WTC11 (cell line): Measurements from ENCODE around the gene ZNF627. TPM values are rescaled to one million over a fixed set of nuclear protein-coding genes. Genes with fewer than 3 reads are reported as not detected.

Experiments used
- ATAC-seq: fragments of 200-7000 bp; cut with Tn5 transposase; 2 replicates; pipeline ENCODE4 v1.10.0; 2021; ENCODE audit warnings: mild to moderate bottlenecking, moderate library complexity
- CTCF ChIA-PET: fragments of 300-600 bp; sonication (Branson Sonifier 250); formaldehyde crosslinking; loops from one replicate; lab custom pipeline; 2021; ENCODE audit warnings: antibody characterized with exemption; lab: Charles Lee
- POLR2A ChIA-PET: fragments of 350-600 bp; sonication (Branson Sonifier 250); formaldehyde crosslinking; loops from one replicate; lab custom pipeline; 2021; ENCODE audit warnings: antibody characterized with exemption; lab: Charles Lee
- DNase-seq: peaks from one replicate; pipeline ENCODE4 v3.0.0; 2021; ENCODE audit warnings: low spot score
- H3K27ac Mint-ChIP-seq: 2 replicates; pipeline ENCODE4 v1.8.0; 2021; ENCODE audit warnings: mixed read lengths
- H3K27me3 Mint-ChIP-seq: 2 replicates; pipeline ENCODE4 v1.8.0; 2021; ENCODE audit warnings: low read depth, mild to moderate bottlenecking, moderate library complexity, mixed read lengths
- H3K36me3 Mint-ChIP-seq: 2 replicates; pipeline ENCODE4 v1.8.0; 2021; ENCODE audit warnings: mixed read lengths
- H3K4me1 Mint-ChIP-seq: 2 replicates; pipeline ENCODE4 v1.8.0; 2022; ENCODE audit warnings: mixed read lengths
- H3K4me3 Mint-ChIP-seq: 2 replicates; pipeline ENCODE4 v1.8.0; 2021; ENCODE audit warnings: mild to moderate bottlenecking, moderate library complexity, mixed read lengths
- H3K9me3 Mint-ChIP-seq: 2 replicates; pipeline ENCODE4 v1.8.0; 2021; ENCODE audit warnings: mixed read lengths
- AR ChIP-seq: fragments of 250-450 bp; sonication (Bioruptor Pico); IDR thresholded peaks from 2 replicates; pipeline ENCODE4 v1.9.0; 2021; ENCODE audit warnings: mild to moderate bottlenecking
- CBFB ChIP-seq: sonication (generic); formaldehyde crosslinking; IDR thresholded peaks from 2 replicates; pipeline ENCODE4 v1.8.1; 2022; ENCODE audit warnings: mild to moderate bottlenecking, low read depth, missing genetic modification reagents
- CREB1 ChIP-seq: sonication (generic); formaldehyde crosslinking; IDR thresholded peaks from 2 replicates; pipeline ENCODE4 v1.8.0; 2023; ENCODE audit warnings: mild to moderate bottlenecking, missing genetic modification reagents
- E2F1 ChIP-seq: sonication (generic); formaldehyde crosslinking; IDR thresholded peaks from 2 replicates; pipeline ENCODE4 v1.8.0; 2022; ENCODE audit warnings: mild to moderate bottlenecking, missing genetic modification reagents
- E2F5 ChIP-seq: sonication (generic); formaldehyde crosslinking; IDR thresholded peaks from 2 replicates; pipeline ENCODE4 v1.8.1; 2022; ENCODE audit warnings: mild to moderate bottlenecking, moderate library complexity, missing genetic modification reagents
- EMX1 ChIP-seq: fragments of 250-450 bp; sonication (Bioruptor Pico); IDR thresholded peaks from 2 replicates; pipeline ENCODE4 v1.8.0; 2021; ENCODE audit warnings: mild to moderate bottlenecking
- ESRRA ChIP-seq: sonication (generic); formaldehyde crosslinking; IDR thresholded peaks from 2 replicates; pipeline ENCODE4 v1.8.1; 2022; ENCODE audit warnings: mild to moderate bottlenecking, missing genetic modification reagents, borderline replicate concordance
- JUN ChIP-seq: sonication (generic); formaldehyde crosslinking; IDR thresholded peaks from 2 replicates; pipeline ENCODE4 v1.8.0; 2023; ENCODE audit warnings: mild to moderate bottlenecking, missing genetic modification reagents
- MYBL2 ChIP-seq: sonication (generic); formaldehyde crosslinking; IDR thresholded peaks from 2 replicates; pipeline ENCODE4 v1.8.1; 2023; ENCODE audit warnings: mild to moderate bottlenecking, moderate library complexity, missing genetic modification reagents
- NR1H2 ChIP-seq: sonication (generic); formaldehyde crosslinking; IDR thresholded peaks from 2 replicates; pipeline ENCODE4 v1.9.0; 2021; ENCODE audit warnings: mild to moderate bottlenecking, moderate library complexity, missing genetic modification reagents
- SMAD3 ChIP-seq: sonication (generic); formaldehyde crosslinking; IDR thresholded peaks from 2 replicates; pipeline ENCODE4 v1.8.0; 2022; ENCODE audit warnings: missing genetic modification reagents, mild to moderate bottlenecking, borderline replicate concordance
- SP1 ChIP-seq: sonication (generic); formaldehyde crosslinking; conservative IDR thresholded peaks from 2 replicates; pipeline ENCODE4 v1.8.1; 2022; ENCODE audit warnings: missing genetic modification reagents
- TEAD4 ChIP-seq: sonication (generic); formaldehyde crosslinking; IDR thresholded peaks from 2 replicates; pipeline ENCODE4 v1.8.0; 2022; ENCODE audit warnings: mild to moderate bottlenecking, missing genetic modification reagents
- USF2 ChIP-seq: sonication (generic); formaldehyde crosslinking; IDR thresholded peaks from 2 replicates; pipeline ENCODE4 v1.8.1; 2023; ENCODE audit warnings: mild to moderate bottlenecking, missing genetic modification reagents, moderate library complexity
- ZBTB21 ChIP-seq: sonication (generic); formaldehyde crosslinking; IDR thresholded peaks from 2 replicates; pipeline ENCODE4 v1.8.1; 2023; ENCODE audit warnings: mild to moderate bottlenecking, missing genetic modification reagents, borderline replicate concordance
- ZNF121 ChIP-seq: sonication (generic); formaldehyde crosslinking; IDR thresholded peaks from 2 replicates; pipeline ENCODE4 v1.8.0; 2023; ENCODE audit warnings: missing genetic modification reagents
- ZNF138 ChIP-seq: sonication (generic); formaldehyde crosslinking; conservative IDR thresholded peaks from 2 replicates; pipeline ENCODE4 v1.8.1; 2022; ENCODE audit warnings: mild to moderate bottlenecking, moderate library complexity, missing genetic modification reagents
- ZNF232 ChIP-seq: sonication (generic); formaldehyde crosslinking; IDR thresholded peaks from 2 replicates; pipeline ENCODE4 v1.8.0; 2022; ENCODE audit warnings: mild to moderate bottlenecking, missing genetic modification reagents
- ZNF416 ChIP-seq: fragments of 250-450 bp; sonication (Bioruptor Pico); IDR thresholded peaks from 2 replicates; pipeline ENCODE4 v1.9.0; 2021; ENCODE audit warnings: mild to moderate bottlenecking, inconsistent platforms
- ZNF423 ChIP-seq: fragments of 250-450 bp; sonication (Bioruptor Pico); IDR thresholded peaks from 2 replicates; pipeline ENCODE4 v2.1.2; 2022; ENCODE audit warnings: mild to moderate bottlenecking, moderate library complexity
- ZNF532 ChIP-seq: fragments of 250-450 bp; sonication (Bioruptor Pico); IDR thresholded peaks from 2 replicates; pipeline ENCODE4 v1.9.0; 2021; ENCODE audit warnings: mild to moderate bottlenecking, borderline replicate concordance
- total RNA-seq: library from RNA; stranded (reverse); gene quantifications from 3 replicates; pipeline ENCODE4 v1.2.3, GENCODE V29; 2021

The ZNF627 gene
- total RNA-seq, 1 experiment from 2014 or later = 12.6 TPM

- Mint-ChIP-seq H3K27me3 (no peaks in the 10 kb centered on the region), H3K36me3 (peaks cover 13% of the 10 kb centered on the region), H3K4me1 (peaks cover 2% of the 10 kb centered on the region), H3K27ac (peak overlapping the region; percentile 63; the same call in 1 of the 2 replicates), H3K9me3 (no peaks in the 10 kb centered on the region), H3K4me3 (no peak overlapping the region)
- DNase-seq (no peak), ATAC-seq (no peak)
- ChIA-PET CTCF (interaction anchor here (0.8 to 1.6 kb wide), 6 partner anchors 11 to 171 kb away, joined by 3 to 11 read pairs (median 4); partner anchors contain the start of gene CNN1), POLR2A (interaction anchor here (1.2 kb wide), 1 partner anchor 14 kb away, joined by 3 read pairs; the partner anchor contains the start of gene CNN1)
- no peak for TF ChIP-seq CREB1 (CRISPR knock-in tag)
- TF ChIP-seq EMX1 (CRISPR knock-in tag) = no peak
- no peak for TF ChIP-seq ZNF121 (CRISPR knock-in tag)
- TF ChIP-seq ESRRA (CRISPR knock-in tag) = no peak
- no peak for TF ChIP-seq E2F1
- no peak for TF ChIP-seq ZNF416
- TF ChIP-seq USF2 = no peak
- TF ChIP-seq ZNF138 (CRISPR knock-in tag) = no peak
- no peak for TF ChIP-seq ZNF423 (CRISPR knock-in tag)
- no peak for TF ChIP-seq AR (CRISPR knock-in tag)
- no peak for TF ChIP-seq SMAD3 (CRISPR knock-in tag)
- no peak for TF ChIP-seq ZNF232 (CRISPR knock-in tag)
- no peak for TF ChIP-seq E2F5 (CRISPR knock-in tag)
These were observed 44.5 kb upstream of the ZNF627 start for GRCh38 chr19:11552666-11553372.

GRCh38 chr19:11554160-11554559 lies 43.1 kb upstream of the ZNF627 start:
- DNase-seq = no peak
- ChIA-PET POLR2A (no interaction called here), CTCF (no interaction called here)
- Mint-ChIP-seq H3K27ac (no peak overlapping the region), H3K4me1 (peaks cover 6% of the 10 kb centered on the region), H3K27me3 (peaks cover 2% of the 10 kb centered on the region; the same call in 1 of the 2 replicates), H3K9me3 (no peaks in the 10 kb centered on the region), H3K4me3 (no peak overlapping the region), H3K36me3 (peaks cover 13% of the 10 kb centered on the region)
- ATAC-seq = no peak
- no peak for TF ChIP-seq MYBL2
- no peak for TF ChIP-seq TEAD4
- no peak for TF ChIP-seq NR1H2
- no peak for TF ChIP-seq ZBTB21 (CRISPR knock-in tag)
- no peak for TF ChIP-seq AR (CRISPR knock-in tag)
- TF ChIP-seq JUN (CRISPR knock-in tag) = no peak
- no peak for TF ChIP-seq ZNF138 (CRISPR knock-in tag)
- no peak for TF ChIP-seq USF2
- no peak for TF ChIP-seq ZNF232 (CRISPR knock-in tag)
- TF ChIP-seq ZNF416 = no peak
- no peak for TF ChIP-seq ZNF532
- no peak for TF ChIP-seq CBFB (CRISPR knock-in tag)
- TF ChIP-seq SP1 (CRISPR knock-in tag) = no peak
